COLO829 (cell line): ENCODE measurements around the gene KCNG1.
"Not testable (repeated sequence)": the region's sequence is repeated elsewhere in the genome, so short reads cannot be mapped to it uniquely, and the experiment has no call there.

Source experiments
- DNase-seq: peaks from one replicate; pipeline ENCODE4 v3.0.0; 2012; ENCODE audit warnings: low spot score

KCNG1 gene

GRCh38 chr20:51022803-51023616 lies at the start of gene KCNG1:
Gene KCNG1 (minus strand): TSS chr20:51023107. CDS start chr20:51010338, 12,769 bp downstream.
- peak; percentile 86 for DNase-seq

- DNase-seq: no peak
Observed at GRCh38 chr20:51070621-51071020, 47.7 kb upstream of the KCNG1 start.

GRCh38 chr20:51067792-51068191 lies 44.9 kb upstream of the KCNG1 start:
- peak; percentile 44 for DNase-seq

- no peak for DNase-seq
Observed at GRCh38 chr20:51065615-51066014, 42.7 kb upstream of the KCNG1 start.

- DNase-seq: no peak
Observed at GRCh38 chr20:51064137-51064536, 41.2 kb upstream of the KCNG1 start.

- no peak for DNase-seq
Observed at GRCh38 chr20:51062065-51062464, 39.2 kb upstream of the KCNG1 start.

- no peak for DNase-seq
Observed at GRCh38 chr20:51061418-51062045, 38.6 kb upstream of the KCNG1 start.

GRCh38 chr20:51060301-51060700 lies 37.4 kb upstream of the KCNG1 start:
- DNase-seq: no peak

- no peak for DNase-seq
Observed at GRCh38 chr20:51059862-51060261, 37.0 kb upstream of the KCNG1 start.

GRCh38 chr20:51058017-51058416 lies 35.1 kb upstream of the KCNG1 start:
- DNase-seq: no peak

- DNase-seq: no peak
Observed at GRCh38 chr20:51054233-51054632, 31.3 kb upstream of the KCNG1 start.

GRCh38 chr20:51050531-51051075 lies 27.7 kb upstream of the KCNG1 start:
- no peak for DNase-seq

- no peak for DNase-seq
Observed at GRCh38 chr20:51046021-51046985, 23.4 kb upstream of the KCNG1 start.

GRCh38 chr20:51045492-51045891 lies 22.6 kb upstream of the KCNG1 start:
- DNase-seq: not testable (repeated sequence)

- DNase-seq: no peak
Observed at GRCh38 chr20:51044796-51045195, 21.9 kb upstream of the KCNG1 start.

GRCh38 chr20:51043811-51044210 lies 20.9 kb upstream of the KCNG1 start:
- DNase-seq: no peak

- no peak for DNase-seq
Observed at GRCh38 chr20:51042657-51043247, 19.8 kb upstream of the KCNG1 start.

GRCh38 chr20:51042064-51042463 lies 19.2 kb upstream of the KCNG1 start:
- DNase-seq: no peak

- no peak for DNase-seq
Observed at GRCh38 chr20:51037532-51038115, 14.7 kb upstream of the KCNG1 start.

- DNase-seq: no peak
Observed at GRCh38 chr20:51036827-51037531, 14.1 kb upstream of the KCNG1 start.

GRCh38 chr20:51036226-51036625 lies 13.3 kb upstream of the KCNG1 start:
- DNase-seq: no peak
